Forelimb muscle (tissue), 1 donor: ENCODE measurements around the gene ZFPL1. TPM values are rescaled to one million over a fixed set of nuclear protein-coding genes. Genes with fewer than 3 reads are reported as not detected.

ENCODE experiments used
- DNase-seq: peaks from one replicate; pipeline ENCODE4 v3.0.0-alpha.2; 2013; ENCODE audit warnings: low read depth
- polyA plus RNA-seq: library from polyadenylated mRNA; unstranded; fragments of 120-200 nt; gene quantifications from one replicate; pipeline ENCODE4 v1.2.1, GENCODE V29; 2013; ENCODE audit not compliant: insufficient read length

ZFPL1 gene
- polyA plus RNA-seq, 1 donor: 21.0 TPM

GRCh38 chr11:65090628-65091027 lies 6.6 kb downstream of the ZFPL1 start:
- DNase-seq: no peak

DNA sequence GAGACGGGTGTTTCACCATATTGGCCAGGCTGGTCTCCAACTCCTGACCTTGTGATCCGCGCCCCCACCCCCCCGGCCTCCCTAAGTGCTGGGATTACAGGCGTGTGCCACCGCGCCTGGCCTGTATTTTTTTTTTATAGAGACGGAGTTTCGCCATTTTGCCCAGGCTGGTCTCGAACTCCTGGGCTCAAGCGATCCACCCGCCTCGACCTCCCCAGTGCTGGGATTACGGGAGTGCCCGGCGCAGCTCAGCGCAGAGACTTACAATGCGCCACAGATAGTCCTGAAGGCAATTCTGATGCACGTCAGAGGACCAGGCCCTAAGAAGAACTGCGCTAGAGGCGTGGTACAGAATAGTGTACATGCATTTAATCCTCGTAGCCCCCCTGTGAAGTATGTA lies 11.4 kb downstream of the ZFPL1 start:
- DNase-seq: no peak

DNA sequence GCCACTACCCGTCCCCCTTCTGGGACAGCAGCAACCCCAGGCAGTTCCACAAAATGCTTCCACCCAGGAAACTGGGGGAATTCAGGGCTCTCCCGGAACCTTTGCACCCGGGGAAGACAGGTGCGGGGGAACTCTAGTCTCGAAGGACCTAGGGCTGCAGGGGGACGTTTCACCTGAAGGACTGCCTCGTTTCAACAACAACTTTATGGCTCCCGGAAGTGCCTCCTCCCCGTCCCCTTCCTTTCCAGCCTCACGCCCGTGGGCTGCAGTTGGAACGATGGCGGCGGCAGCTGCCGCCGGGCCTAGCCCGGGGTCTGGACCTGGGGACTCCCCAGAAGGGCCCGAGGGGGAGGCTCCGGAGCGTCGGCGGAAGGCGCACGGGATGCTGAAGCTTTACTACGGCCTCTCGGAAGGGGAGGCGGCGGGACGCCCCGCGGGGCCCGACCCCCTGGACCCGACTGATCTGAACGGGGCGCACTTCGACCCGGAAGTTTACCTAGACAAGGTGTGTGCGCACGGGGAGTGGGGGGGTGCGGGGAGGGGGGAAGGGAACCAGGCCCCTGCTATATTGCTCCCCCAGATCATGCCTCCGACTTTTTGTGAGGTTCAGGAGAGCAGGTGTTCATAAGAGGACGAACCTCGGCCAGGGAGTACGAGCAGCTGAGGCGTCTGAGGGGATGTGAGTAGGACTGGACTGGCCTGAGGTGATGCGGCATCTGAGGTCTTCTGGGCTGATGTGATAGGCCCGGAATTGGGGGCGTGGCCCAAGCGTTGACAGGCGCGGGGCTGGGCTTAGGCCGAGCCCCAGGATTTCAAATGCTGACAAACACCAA lies 12.2 kb downstream of the ZFPL1 start, which contains the start of gene VPS51:
Gene VPS51 (plus strand): TSS at position 241 of the 833 bp plus-strand sequence. CDS start 37 bp downstream, at position 278.
- DNase-seq: peak; percentile 77

DNA sequence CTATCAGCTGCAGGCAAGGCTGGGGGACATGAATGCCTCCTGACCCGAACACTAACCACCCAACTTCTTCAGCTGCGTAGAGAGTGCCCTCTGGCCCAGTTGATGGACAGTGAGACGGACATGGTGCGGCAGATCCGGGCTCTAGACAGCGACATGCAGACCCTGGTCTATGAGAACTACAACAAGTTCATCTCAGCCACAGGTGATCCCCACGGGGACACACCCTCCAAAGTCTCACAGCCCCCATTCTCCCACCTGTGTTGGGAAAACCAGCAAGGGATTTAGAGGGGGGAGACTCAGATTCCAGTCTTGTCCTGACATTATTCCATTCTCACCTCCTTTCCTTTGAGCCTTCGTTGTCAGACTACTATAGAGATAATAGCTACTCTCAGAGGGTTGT lies 12.9 kb downstream of the ZFPL1 start:
- DNase-seq: no peak

DNA sequence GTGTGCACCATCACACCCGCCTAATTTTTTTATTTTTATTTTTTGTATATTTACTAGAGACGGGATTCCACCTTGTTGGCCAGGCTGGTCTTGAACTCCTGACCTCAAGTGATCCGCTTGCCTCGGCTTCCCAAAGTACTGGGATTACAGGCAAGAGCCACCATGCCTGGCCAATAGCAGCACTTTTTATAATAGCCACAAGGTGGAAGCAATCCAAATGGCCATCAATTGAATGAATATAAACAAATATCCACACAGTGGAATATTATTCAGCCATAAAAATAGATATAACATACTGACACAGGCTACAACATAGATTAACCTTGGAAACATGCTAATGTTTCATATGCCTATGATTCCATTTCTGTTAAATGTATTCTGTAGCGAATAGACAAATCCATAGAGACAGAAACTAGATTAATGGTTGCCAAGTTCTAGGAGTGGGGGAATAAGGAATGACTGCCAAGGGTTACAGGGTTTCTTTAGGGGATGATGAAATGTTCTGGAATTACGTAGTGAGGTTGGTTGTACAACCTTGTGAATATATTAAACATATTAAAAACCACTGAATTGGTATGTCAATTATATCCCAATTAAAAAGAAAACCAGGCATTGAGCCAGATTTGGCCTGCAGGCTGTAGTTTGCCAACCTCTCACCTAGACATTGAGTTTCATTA lies 16.8 kb downstream of the ZFPL1 start:
- no peak for DNase-seq

GRCh38 chr11:65102142-65103095 lies 18.4 kb downstream of the ZFPL1 start:
- no peak for DNase-seq

DNA sequence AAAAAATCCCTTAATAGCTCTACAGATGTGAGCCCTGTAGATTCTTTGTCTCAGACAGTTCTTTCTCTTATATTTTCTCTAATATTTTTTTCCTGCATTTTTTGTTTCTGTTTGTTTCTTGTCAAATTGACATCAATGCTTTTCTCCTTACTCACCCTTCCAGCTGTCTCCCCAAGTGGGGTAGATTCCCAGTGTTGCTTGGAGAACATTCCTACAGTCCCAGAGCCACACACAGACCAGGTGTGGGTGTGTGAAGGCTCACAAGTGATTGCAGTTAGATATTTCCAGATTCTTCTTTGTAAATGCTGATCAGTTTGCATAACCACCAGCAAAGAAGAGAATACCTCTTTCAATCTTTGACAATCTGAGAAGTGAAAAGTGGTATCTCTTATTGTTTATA lies 19.5 kb downstream of the ZFPL1 start:
- DNase-seq: no peak

- no peak for DNase-seq
These were observed 20.6 kb downstream of the ZFPL1 start for GRCh38 chr11:65104628-65105027.

DNA sequence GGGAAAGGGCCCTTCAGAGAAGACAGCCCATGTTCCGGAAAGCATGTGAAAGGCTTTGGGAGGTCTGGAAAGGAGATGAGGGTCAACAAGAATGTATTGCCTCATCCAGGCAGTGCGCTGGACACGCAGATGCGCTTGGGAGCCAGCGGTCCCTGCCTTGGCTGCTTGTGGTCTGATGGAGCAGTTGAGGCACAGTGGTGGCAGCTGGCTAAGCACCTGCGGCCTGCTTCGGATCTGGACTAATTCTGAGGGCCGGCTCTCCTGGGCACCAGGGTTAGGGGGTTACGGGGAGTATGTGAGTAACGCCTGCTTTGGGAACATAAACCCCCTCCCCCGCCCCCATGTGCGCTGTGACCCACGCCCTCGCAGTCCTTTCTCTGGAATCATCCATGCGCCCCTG lies 23.1 kb downstream of the ZFPL1 start:
- DNase-seq: no peak

DNA sequence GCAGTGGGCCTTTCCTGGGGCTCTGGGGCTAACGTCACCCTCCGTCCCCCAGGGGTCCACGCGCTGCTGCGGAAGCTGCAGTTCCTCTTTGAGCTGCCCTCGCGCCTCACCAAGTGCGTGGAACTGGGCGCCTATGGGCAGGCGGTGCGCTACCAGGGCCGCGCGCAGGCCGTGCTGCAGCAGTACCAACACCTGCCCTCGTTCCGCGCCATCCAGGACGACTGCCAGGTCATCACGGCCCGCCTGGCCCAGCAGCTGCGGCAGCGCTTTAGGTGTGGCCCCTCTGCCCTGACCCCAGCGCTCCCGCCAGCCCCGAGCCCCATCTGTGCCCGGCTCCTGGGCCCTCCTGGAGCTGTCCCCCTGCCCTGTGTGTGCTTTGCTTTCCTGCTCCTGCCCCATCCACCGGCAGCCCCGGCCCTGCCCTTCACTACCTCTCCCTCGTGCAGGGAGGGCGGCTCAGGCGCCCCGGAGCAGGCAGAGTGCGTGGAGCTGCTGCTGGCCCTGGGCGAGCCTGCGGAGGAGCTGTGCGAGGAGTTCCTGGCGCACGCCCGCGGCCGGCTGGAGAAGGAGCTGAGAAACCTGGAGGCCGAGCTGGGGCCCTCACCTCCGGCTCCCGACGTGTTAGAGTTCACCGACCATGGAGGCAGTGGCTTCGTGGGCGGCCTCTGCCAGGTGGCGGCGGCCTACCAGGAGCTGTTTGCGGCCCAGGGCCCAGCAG lies 23.9 kb downstream of the ZFPL1 start:
- DNase-seq: no peak

- no peak for DNase-seq
These were observed 24.6 kb downstream of the ZFPL1 start for GRCh38 chr11:65108469-65109123.

DNA sequence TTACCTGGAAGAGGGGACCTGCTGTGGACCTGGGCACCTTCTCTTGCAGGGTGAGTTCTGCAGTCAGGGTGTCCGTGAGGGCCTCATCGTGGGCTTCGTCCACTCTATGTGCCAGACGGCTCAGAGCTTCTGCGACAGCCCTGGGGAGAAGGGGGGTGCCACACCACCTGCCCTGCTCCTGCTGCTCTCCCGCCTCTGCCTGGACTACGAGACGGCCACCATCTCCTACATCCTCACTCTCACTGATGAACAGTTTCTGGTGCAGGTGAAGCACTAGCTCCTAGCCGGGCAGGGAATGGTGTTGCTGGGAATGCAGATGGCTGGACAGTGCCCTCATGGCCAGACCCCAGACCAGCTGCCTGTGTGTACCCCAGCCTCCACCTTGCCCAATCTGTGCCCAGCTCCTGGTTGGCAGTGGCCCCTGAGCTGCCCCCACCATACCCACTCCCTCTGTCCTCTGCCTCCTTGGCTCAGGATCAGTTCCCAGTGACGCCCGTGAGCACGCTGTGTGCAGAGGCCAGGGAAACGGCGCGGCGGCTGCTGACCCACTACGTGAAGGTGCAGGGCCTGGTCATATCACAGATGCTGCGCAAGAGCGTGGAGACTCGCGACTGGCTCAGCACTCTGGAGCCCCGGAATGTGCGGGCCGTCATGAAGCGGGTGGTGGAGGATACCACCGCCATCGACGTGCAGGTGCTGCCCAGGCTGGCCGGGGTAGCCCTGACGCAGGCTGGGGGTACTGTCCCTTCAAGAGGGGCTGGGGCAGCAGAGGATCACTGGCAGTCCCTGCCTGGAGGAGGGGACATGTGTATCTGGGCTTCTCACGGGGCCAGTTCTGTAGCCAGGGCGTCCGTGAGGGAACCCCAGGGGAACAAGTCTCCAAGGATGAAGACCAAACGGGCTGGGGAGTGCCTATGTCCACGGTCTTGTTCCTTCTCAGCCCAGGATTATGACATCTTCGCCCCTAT lies 25.5 kb downstream of the ZFPL1 start:
- no peak for DNase-seq

GRCh38 chr11:65110354-65110861 lies 26.4 kb downstream of the ZFPL1 start:
- DNase-seq: peak; percentile 59

- DNase-seq: no peak
These were observed 27.2 kb downstream of the ZFPL1 start for GRCh38 chr11:65111159-65111743.

- DNase-seq: peak; percentile 41
These were observed 27.9 kb downstream of the ZFPL1 start, which contains the start of gene TM7SF2 for GRCh38 chr11:65111744-65112545. TM7SF2 (plus strand) TSS chr11:65111872; CDS start chr11:65112016, 144 bp downstream.

GRCh38 chr11:65112546-65113360 lies 28.7 kb downstream of the ZFPL1 start:
- DNase-seq: no peak

DNA sequence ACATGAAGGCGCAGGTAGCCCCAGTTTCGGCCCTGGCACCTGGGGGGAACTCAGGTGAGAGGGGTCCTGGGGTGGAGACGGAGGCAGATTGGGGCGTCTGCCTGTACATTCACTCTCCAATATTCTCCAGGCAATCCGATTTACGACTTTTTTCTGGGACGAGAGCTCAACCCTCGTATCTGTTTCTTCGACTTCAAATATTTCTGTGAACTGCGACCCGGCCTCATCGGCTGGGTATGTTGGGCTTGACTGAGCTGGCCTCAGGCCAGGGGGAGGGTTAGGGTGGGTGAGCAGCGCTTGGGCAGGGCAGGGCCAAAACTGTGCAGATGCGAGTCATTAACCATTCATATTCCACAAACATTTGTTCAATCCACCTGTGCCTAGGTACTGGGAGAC lies 29.3 kb downstream of the ZFPL1 start:
- no peak for DNase-seq
